Hematopoietic multipotent progenitor cell treated with erythropoietin and hydrocortisone succinate and interleukin-3 and kit ligand, for 4 days (in vitro differentiated cells): ENCODE results near the gene KCNT2.
"Not testable (repeated sequence)": the region's sequence is repeated elsewhere in the genome, so short reads cannot be mapped to it uniquely, and the experiment has no call there.

Experiments used
- DNase-seq: peaks from one replicate; pipeline ENCODE4 v3.0.0-alpha.2; 2015

The KCNT2 gene

GRCh38 chr1:196510451-196510850 lies 97.8 kb downstream of the KCNT2 start:
- no peak for DNase-seq

- DNase-seq, result not testable (repeated sequence)
Observed at GRCh38 chr1:196504224-196504623, 104.0 kb downstream of the KCNT2 start.

GRCh38 chr1:196502437-196502836 lies 105.8 kb downstream of the KCNT2 start:
- no peak for DNase-seq

- no peak for DNase-seq
Observed at GRCh38 chr1:196501760-196502428, 106.3 kb downstream of the KCNT2 start.

GRCh38 chr1:196497817-196498216 lies 110.4 kb downstream of the KCNT2 start:
- no peak for DNase-seq

GRCh38 chr1:196494766-196495165 lies 113.5 kb downstream of the KCNT2 start:
- DNase-seq, result no peak

GRCh38 chr1:196493881-196494280 lies 114.4 kb downstream of the KCNT2 start:
- no peak for DNase-seq

- no peak for DNase-seq
Observed at GRCh38 chr1:196488579-196488978, 119.7 kb downstream of the KCNT2 start.

GRCh38 chr1:196486346-196486745 lies 121.9 kb downstream of the KCNT2 start:
- no peak for DNase-seq

- no peak for DNase-seq
Observed at GRCh38 chr1:196481616-196482015, 126.6 kb downstream of the KCNT2 start.

GRCh38 chr1:196477262-196477661 lies 131.0 kb downstream of the KCNT2 start:
- no peak for DNase-seq

- no peak for DNase-seq
Observed at GRCh38 chr1:196467230-196467925, 140.9 kb downstream of the KCNT2 start.

GRCh38 chr1:196466654-196467053 lies 141.6 kb downstream of the KCNT2 start:
- DNase-seq, result no peak

GRCh38 chr1:196466166-196466565 lies 142.1 kb downstream of the KCNT2 start:
- DNase-seq, result no peak

- DNase-seq, result no peak
Observed at GRCh38 chr1:196464480-196464941, 143.7 kb downstream of the KCNT2 start.

GRCh38 chr1:196462086-196462485 lies 146.2 kb downstream of the KCNT2 start:
- DNase-seq, result peak; percentile 63

- DNase-seq, result no peak
Observed at GRCh38 chr1:196461521-196461920, 146.7 kb downstream of the KCNT2 start.

GRCh38 chr1:196459383-196459782 lies 148.9 kb downstream of the KCNT2 start:
- DNase-seq, result no peak

- no peak for DNase-seq
Observed at GRCh38 chr1:196454792-196455191, 153.4 kb downstream of the KCNT2 start.

GRCh38 chr1:196451103-196451502 lies 157.1 kb downstream of the KCNT2 start:
- no peak for DNase-seq

- no peak for DNase-seq
Observed at GRCh38 chr1:196450143-196451095, 157.8 kb downstream of the KCNT2 start.

GRCh38 chr1:196449460-196449859 lies 158.8 kb downstream of the KCNT2 start:
- no peak for DNase-seq

GRCh38 chr1:196445775-196446174 lies 162.5 kb downstream of the KCNT2 start:
- DNase-seq, result no peak
